ENCODE measurements around the gene BHLHA15. TPM values are rescaled to one million over a fixed set of nuclear protein-coding genes. Genes with fewer than 3 reads are reported as not detected.

The BHLHA15 gene
- total RNA-seq, 1 donor from 2014 or later, result 0.35 TPM

- no peaks in the 10 kb centered on the region for H3K27me3 Mint-ChIP-seq
- no peaks in the 10 kb centered on the region for H3K9me3 Mint-ChIP-seq
- intact Hi-C loops (cut with micrococcal nuclease), result no loop called here
- TF ChIP-seq CTCF (IDR thresholded peaks at IDR 0.05), result no peak
- no peak for DNase-seq
- ATAC-seq (ENCODE audit: low read depth), result no peak
- H3K4me1 Mint-ChIP-seq, result no peaks in the 10 kb centered on the region
- CTCF ChIA-PET, result no interaction called here
- no peak overlapping the region for H3K4me3 Mint-ChIP-seq
- POLR2A ChIA-PET, result interaction anchor here (0.6 kb wide), 1 partner anchor 21 kb away, joined by 9 read pairs; no protein-coding TSS in a partner anchor
- peaks cover 38% of the 10 kb centered on the region for H3K36me3 Mint-ChIP-seq (ENCODE audit: low read depth)
- H3K27ac Mint-ChIP-seq, result no peak overlapping the region
Observed at GRCh38 chr7:98232799-98233198, 21.6 kb downstream of the BHLHA15 start.

GRCh38 chr7:98233219-98234070 is 22.2 kb downstream of the BHLHA15 start:
- ATAC-seq (ENCODE audit: low read depth) (no peak), DNase-seq (no peak)
- ChIA-PET POLR2A (interaction anchor here (0.6 kb wide), 1 partner anchor 20 kb away, joined by 9 read pairs; no protein-coding TSS in a partner anchor), CTCF (no interaction called here)
- no peak for TF ChIP-seq CTCF (IDR thresholded peaks at IDR 0.05)
- intact Hi-C loops (cut with micrococcal nuclease), result no loop called here
- Mint-ChIP-seq H3K9me3 (no peaks in the 10 kb centered on the region), H3K4me1 (no peaks in the 10 kb centered on the region), H3K27ac (no peak overlapping the region), H3K4me3 (no peak overlapping the region), H3K27me3 (no peaks in the 10 kb centered on the region), H3K36me3 (ENCODE audit: low read depth) (peaks cover 39% of the 10 kb centered on the region)

- ATAC-seq (ENCODE audit: low read depth), result no peak
- H3K9me3 Mint-ChIP-seq, result no peaks in the 10 kb centered on the region
- ChIA-PET CTCF (no interaction called here), POLR2A (no interaction called here)
- H3K27me3 Mint-ChIP-seq, result no peaks in the 10 kb centered on the region
- intact Hi-C loops (cut with micrococcal nuclease), result no loop called here
- H3K27ac Mint-ChIP-seq, result no peak overlapping the region
- TF ChIP-seq CTCF (IDR thresholded peaks at IDR 0.05), result no peak
- no peaks in the 10 kb centered on the region for H3K4me1 Mint-ChIP-seq
- DNase-seq, result no peak
- no peak overlapping the region for H3K4me3 Mint-ChIP-seq
- peaks cover 50% of the 10 kb centered on the region for H3K36me3 Mint-ChIP-seq (ENCODE audit: low read depth)
Observed at GRCh38 chr7:98234429-98235147, 23.3 kb downstream of the BHLHA15 start.

GRCh38 chr7:98235901-98236300 is 24.7 kb downstream of the BHLHA15 start:
- ChIA-PET POLR2A (interaction anchor here (0.6 to 1.2 kb wide), 2 partner anchors 8 to 33 kb away, joined by 3 to 5 read pairs; no protein-coding TSS in a partner anchor), CTCF (no interaction called here)
- intact Hi-C loops (cut with micrococcal nuclease), result no loop called here

More at GRCh38 chr7:98235901-98236300, 24.7 kb downstream of the BHLHA15 start:
- Mint-ChIP-seq H3K36me3 (ENCODE audit: low read depth) (peaks cover 52% of the 10 kb centered on the region), H3K27me3 (no peaks in the 10 kb centered on the region), H3K4me3 (no peak overlapping the region), H3K4me1 (no peaks in the 10 kb centered on the region), H3K27ac (no peak overlapping the region), H3K9me3 (no peaks in the 10 kb centered on the region)
- no peak for ATAC-seq (ENCODE audit: low read depth)
- no peak for DNase-seq
- no peak for TF ChIP-seq CTCF (IDR thresholded peaks at IDR 0.05)
